Spleen (tissue), 11 donors: Measurements from ENCODE around the gene LRRC28. TPM values are rescaled to one million over a fixed set of nuclear protein-coding genes. Genes with fewer than 3 reads are reported as not detected.

Experiments
- DNase-seq: peaks from one replicate; pipeline ENCODE4 v3.0.0-alpha.2; 2020
- H3K27ac ChIP-seq, 8 donors: fragments of 200-600 bp; sonication (generic) in 7 of 8; 1 replicate in 4 of 8; 2 replicates in 4 of 8; pipeline versions ENCODE4 v1.5.0 to v1.8.0; 2016 to 2021; ENCODE audit warnings: inconsistent platforms in 4 of 8, mild to moderate bottlenecking in 4 of 8, moderate library complexity in 1 of 8
- H3K27me3 ChIP-seq, 7 donors: fragments of 200-600 bp; sonication (generic) in 6 of 7; replicated peaks in 1 of 7; 1 replicate in 4 of 7; 2 replicates in 3 of 7; pipeline versions ENCODE4 v1.5.0 to v1.8.0; 2016 to 2021; ENCODE audit warnings: inconsistent platforms in 3 of 7, mild to moderate bottlenecking in 1 of 7
- H3K36me3 ChIP-seq, 6 donors: fragments of 200-600 bp; sonication (generic) in 5 of 6; 1 replicate in 4 of 6; 2 replicates in 2 of 6; pipeline versions ENCODE4 v1.5.0 to v1.8.0; 2016 to 2021; ENCODE audit warnings: inconsistent platforms in 2 of 6
- H3K4me1 ChIP-seq, 6 donors: fragments of 200-600 bp; sonication (generic) in 5 of 6; 1 replicate in 3 of 6; 2 replicates in 3 of 6; pipeline versions ENCODE4 v1.5.0 to v1.8.0; 2016 to 2021; ENCODE audit warnings: inconsistent platforms in 3 of 6
- H3K4me3 ChIP-seq, 8 donors: fragments of 200-600 bp; sonication (generic) in 7 of 8; 1 replicate in 4 of 8; 2 replicates in 4 of 8; pipeline versions ENCODE4 v1.5.0 to v1.8.0; 2016 to 2021; ENCODE audit warnings: inconsistent platforms in 4 of 8, mild to moderate bottlenecking in 4 of 8, moderate library complexity in 2 of 8
- H3K9me3 ChIP-seq, 8 donors: fragments of 200-600 bp; sonication (generic) in 7 of 8; 1 replicate in 4 of 8; 2 replicates in 4 of 8; pipeline versions ENCODE4 v1.5.0 to v1.8.0; 2016 to 2021; ENCODE audit warnings: inconsistent platforms in 4 of 8
- CTCF ChIP-seq, 11 experiments: fragments of 200-600 bp in 7 of 11; fragments of 450-650 bp in 4 of 11; sonication (generic) in 4 of 11; IDR thresholded peaks in 8 of 11; conservative IDR thresholded peaks in 3 of 11; 1 replicate in 7 of 11; 2 replicates in 4 of 11; pipeline versions ENCODE4 v1.4.0 to v1.8.0; 2016 to 2021; ENCODE audit warnings: antibody characterized with exemption in 11 of 11, inconsistent platforms in 4 of 11, mild to moderate bottlenecking in 1 of 11
- POLR2A ChIP-seq, 3 donors: fragments of 450-650 bp; IDR thresholded peaks; one replicate each; pipeline ENCODE4 v1.5.1; 2017; ENCODE audit warnings: antibody characterized with exemption in 3 of 3, mild to moderate bottlenecking in 1 of 3
- POLR2AphosphoS5 ChIP-seq, 3 donors: sonication (generic); formaldehyde crosslinking; IDR thresholded peaks; one replicate each; pipeline ENCODE4 v1.5.1; 2017; ENCODE audit warnings: antibody characterized with exemption in 3 of 3
- WGBS, 5 donors: extraction: QIAGEN DNeasy Blood & Tissue Kit in 3 of 5; methylation state at CpG; one replicate each; pipeline versions ENCODE4 v1.1.5 to v1.1.7; 2013 to 2018; 5-methylcytosine and 5-hydroxymethylcytosine counted together
- intact Hi-C: fragments of 100-400 bp; cut with DNase I; formaldehyde crosslinking; loops from one replicate; pipeline ENCODE4 v1.15.0; 2023; ENCODE audit warnings: low total_unique reads
- polyA plus RNA-seq, 3 donors: library from polyadenylated mRNA; stranded (reverse); fragments of 200-250 nt; gene quantifications; one replicate each; pipeline ENCODE4 v1.2.1, GENCODE V29; 2013
- total RNA-seq, 7 donors: library from RNA; depleted of rRNA in 3 of 7; stranded (reverse); fragments of >200 nt in 3 of 7; fragmentation: NEBNext Ultra II Directional in 4 of 7; extraction: Animal tissue kit (Norgen Biotek cat#: 25700) in 4 of 7; gene quantifications; one replicate each; pipeline versions ENCODE4 v1.1.0 to v1.2.1, GENCODE V29; 2016 to 2021
- donor health status: healthy with polysubstance abuse.
- donor health status: DM: no; HTN: no; CAD: no; lungs with moderate emphysema.
- donor health status: DM: no; HTN: no; CAD: no.
- donor health status: Bipolar disorder and iron deficiency.
- donor health status: healthy.
- donor health status: DM: no; HTN: no; CAD: no.
- donor health status: DM: yes; HTN: yes; CAD: no.

Gene LRRC28
- total and polyA plus RNA-seq, 10 donors = 6.0 to 63.3 (median 24.2) TPM

DNA sequence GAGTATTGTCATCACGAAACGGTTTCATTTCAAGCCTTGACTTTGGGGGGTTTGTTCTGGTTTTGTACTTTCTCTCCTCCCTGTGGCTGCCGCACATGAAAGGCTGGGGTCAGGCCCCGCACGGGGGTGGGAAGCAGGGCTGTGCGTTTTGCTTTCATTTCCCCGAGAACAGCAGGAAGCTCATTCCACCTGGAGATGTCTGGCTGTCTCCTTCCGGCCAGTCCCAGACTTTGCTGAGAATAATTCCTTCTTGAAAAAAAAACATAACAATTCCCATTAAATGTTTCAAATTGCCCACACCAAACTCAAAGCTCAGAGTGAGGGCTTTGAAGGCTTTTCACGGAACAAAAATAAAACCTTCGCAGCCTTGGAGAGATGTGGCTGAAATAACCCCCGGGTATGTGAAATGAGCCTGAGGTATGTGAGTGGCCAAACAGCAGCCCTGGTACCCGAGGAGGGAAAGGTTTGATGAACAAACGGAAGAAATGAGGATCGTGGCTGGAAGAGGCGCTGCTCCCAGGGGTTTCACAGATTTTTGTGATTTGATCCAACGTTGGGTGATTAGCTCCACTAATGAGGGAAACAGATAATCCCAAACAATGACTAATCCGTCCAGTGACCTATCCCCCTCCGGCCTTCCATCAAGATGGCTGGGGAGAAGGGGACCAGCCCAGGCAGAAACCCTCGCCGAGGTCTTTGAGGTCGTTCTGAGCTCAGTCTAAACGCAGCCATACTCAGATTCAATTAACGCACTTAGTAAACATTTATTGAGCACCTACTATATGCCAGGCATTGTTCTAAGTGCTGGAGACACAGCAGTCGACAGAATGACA is 187.6 kb downstream of the LRRC28 start:
- no peaks in the 10 kb centered on the region for H3K27me3 ChIP-seq
- intact Hi-C loops = no loop called here
- TF ChIP-seq CTCF (IDR thresholded peaks at IDR 0.05 in 8 of 11, conservative IDR thresholded peaks at IDR 0.05 in 3 of 11) = no peak
- H3K4me1 ChIP-seq = peaks cover 10 to 79% (median 43%) of the 10 kb centered on the region in 6 donors
- no peaks in the 10 kb centered on the region for H3K36me3 ChIP-seq
- WGBS, 5 donors = 75 to 78% (median 76%) methylated on average over 24 of the region's 24 CpGs
- no peaks in the 10 kb centered on the region for H3K9me3 ChIP-seq
- no peak overlapping the region for H3K4me3 ChIP-seq
- H3K27ac ChIP-seq = peak overlapping the region in 1 of 8 donors; percentile 10
- DNase-seq = peak; percentile 66

- 94 to 98% (median 97%) methylated on average over 9 of the region's 9 CpGs for WGBS, 5 donors
- TF ChIP-seq CTCF (IDR thresholded peaks at IDR 0.05 in 8 of 11, conservative IDR thresholded peaks at IDR 0.05 in 3 of 11) (no peak), POLR2AphosphoS5 (IDR thresholded peaks at IDR 0.05) (no peak), POLR2A (IDR thresholded peaks at IDR 0.05) (no peak)
- Histone ChIP-seq H3K4me1 (peaks cover 9 to 79% (median 42%) of the 10 kb centered on the region in 6 donors), H3K4me3 (no peak overlapping the region), H3K27me3 (no peaks in the 10 kb centered on the region), H3K36me3 (no peaks in the 10 kb centered on the region), H3K27ac (no peak overlapping the region), H3K9me3 (no peaks in the 10 kb centered on the region)
- no peak for DNase-seq
- intact Hi-C loops = no loop called here
Observed at GRCh38 chr15:99439524-99439835, 188.2 kb downstream of the LRRC28 start.

- intact Hi-C loops = no loop called here
- no peak for DNase-seq
- Histone ChIP-seq H3K4me3 (no peak overlapping the region), H3K9me3 (no peaks in the 10 kb centered on the region), H3K27me3 (no peaks in the 10 kb centered on the region), H3K4me1 (peaks cover 5 to 79% (median 38%) of the 10 kb centered on the region in 6 donors), H3K36me3 (no peaks in the 10 kb centered on the region), H3K27ac (no peak overlapping the region)
- no peak for TF ChIP-seq POLR2AphosphoS5 (IDR thresholded peaks at IDR 0.05)
- no peak for TF ChIP-seq POLR2A (IDR thresholded peaks at IDR 0.05)
- no peak for TF ChIP-seq CTCF (IDR thresholded peaks at IDR 0.05 in 8 of 11, conservative IDR thresholded peaks at IDR 0.05 in 3 of 11)
- WGBS, 5 donors = 78 to 95% (median 84%) methylated on average over 9 of the region's 9 CpGs
Observed at GRCh38 chr15:99440029-99440428, 188.7 kb downstream of the LRRC28 start.

Other genes starting within 250 kb of the LRRC28 start
- gene PGPEP1L, start 243.7 kb upstream of the LRRC28 start, total RNA-seq = not detected
- under 1 TPM in 1 of 3 donors, not detected in 2; 0.13 TPM for gene PGPEP1L, start 243.7 kb upstream of the LRRC28 start, polyA plus RNA-seq
- gene SYNM, start 146.4 kb upstream of the LRRC28 start, total RNA-seq = 1 to 10 TPM; 3.3 to 9.4 (median 4.1) TPM
- gene SYNM, start 146.4 kb upstream of the LRRC28 start, polyA plus RNA-seq = 10 to 100 TPM in 1 of 3 donors, 1 to 10 TPM in 2; 4.1 to 10.7 (median 4.2) TPM
- 10 to 100 TPM in 6 of 7 donors, 1 to 10 TPM in 1; 9.5 to 17.0 (median 14.2) TPM for gene TTC23, start 1.9 kb upstream of the LRRC28 start, total RNA-seq
- 1 to 10 TPM; 3.6 to 5.6 (median 3.7) TPM for gene TTC23, start 1.9 kb upstream of the LRRC28 start, polyA plus RNA-seq